AG20443 (cell line): ENCODE measurements around the gene SLC38A2.

Experiments
- DNase-seq: peaks from one replicate; pipeline ENCODE4 v3.0.0; 2012; ENCODE audit warnings: low spot score, mixed read lengths

Gene SLC38A2

DNA sequence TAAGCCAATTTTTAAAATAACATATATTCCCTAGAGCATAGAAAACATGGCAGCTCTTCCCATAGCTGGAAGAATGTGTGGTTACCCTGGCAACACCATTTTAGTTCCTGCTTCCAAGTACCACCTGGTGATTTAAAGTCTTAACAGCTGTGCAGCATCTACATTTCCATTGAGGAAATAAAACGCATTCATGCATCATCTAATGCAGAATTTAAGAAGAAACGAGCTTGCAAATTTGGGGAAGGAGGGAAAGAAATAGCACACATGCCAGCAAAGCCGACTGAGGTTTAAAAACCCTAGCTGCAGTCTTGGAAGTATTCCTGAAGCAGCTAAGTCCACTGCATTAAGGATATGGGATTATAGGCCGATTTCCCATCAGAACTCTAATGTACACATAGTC, 22.8 kb upstream of the SLC38A2 start:
- no peak for DNase-seq

DNA sequence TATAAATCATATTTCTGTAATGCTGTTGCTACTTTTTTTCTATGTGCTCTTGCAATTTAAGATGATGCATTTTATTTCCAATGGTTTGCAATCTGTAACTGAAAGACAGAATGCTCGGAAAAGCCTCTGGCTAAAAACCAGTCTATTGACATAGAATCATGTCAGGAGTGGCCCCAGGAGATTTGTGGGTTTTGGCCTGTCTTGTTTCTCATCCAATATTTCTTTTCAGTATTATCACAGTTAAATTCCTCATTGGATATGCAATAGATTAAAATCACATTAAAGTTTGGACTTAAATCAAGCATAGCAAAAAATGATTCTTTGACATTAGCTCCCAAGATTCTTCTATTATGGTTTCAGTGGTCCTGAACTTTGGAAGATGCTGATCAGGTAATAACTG, 19.1 kb upstream of the SLC38A2 start:
- DNase-seq, result no peak

DNA sequence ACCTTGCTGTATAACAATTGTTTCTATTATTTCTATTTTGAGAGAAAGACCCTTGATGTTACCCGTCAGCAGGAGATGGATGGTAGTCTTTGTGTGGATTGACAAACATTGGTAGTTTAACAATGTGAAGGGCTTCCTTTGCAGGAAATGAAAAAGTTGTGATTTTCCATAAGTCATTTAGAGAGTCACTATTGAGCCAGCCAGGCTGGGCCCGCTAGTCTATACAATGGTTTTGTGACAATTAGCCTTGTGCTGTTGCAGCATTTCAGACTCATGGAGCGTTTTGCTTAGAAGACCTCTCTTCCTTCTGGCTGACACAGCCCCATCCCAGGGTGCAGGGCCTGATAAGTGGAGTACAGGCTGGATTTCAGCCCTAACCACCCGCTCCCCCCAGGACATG, 18.3 kb upstream of the SLC38A2 start:
- no peak for DNase-seq

DNA sequence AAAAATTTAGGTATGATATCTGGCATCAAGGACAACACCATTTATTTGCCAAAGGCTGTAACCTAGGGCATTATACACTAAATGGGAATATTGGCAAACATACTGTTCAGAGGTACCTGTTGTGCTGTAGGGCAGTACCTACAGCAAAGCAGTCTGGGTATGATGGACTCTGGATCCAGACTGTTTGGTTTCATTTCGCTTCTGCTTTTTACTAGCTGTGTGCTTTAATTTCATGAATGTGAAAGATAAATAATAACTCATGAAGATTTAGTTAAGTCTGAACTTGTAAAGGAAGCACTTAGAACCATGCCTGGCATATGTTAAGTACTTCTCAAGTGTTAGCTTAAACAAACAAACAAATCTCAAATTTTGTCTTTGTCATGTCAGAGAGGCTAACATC, 17.7 kb upstream of the SLC38A2 start:
- no peak for DNase-seq

DNA sequence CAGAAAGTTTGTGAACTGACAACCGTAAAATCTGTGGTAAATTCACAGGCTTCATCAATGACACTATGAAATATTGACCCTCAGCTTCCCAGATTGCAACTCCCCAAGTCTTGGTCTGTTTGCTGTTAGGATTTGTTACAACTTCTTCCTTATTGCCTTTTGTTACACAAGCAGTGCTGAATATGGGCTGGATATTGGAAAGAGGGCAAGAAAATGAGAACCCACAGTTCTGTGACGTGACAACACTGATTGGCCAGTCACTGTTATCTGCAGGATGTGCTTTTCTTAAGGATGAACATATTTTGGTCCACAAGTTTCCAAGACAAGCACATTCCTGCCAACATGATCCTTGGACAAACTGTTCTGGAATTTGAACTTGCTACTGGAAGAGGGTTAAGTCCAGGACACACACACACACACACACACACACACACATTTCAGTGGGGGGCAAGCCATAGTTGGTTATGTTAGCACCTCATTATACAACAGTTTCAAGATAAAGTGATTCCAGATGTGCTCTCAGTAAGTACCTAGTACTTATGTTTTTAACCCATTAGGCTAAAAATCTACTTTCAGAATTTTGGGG, 16.6 kb upstream of the SLC38A2 start:
- DNase-seq, result peak; percentile 56

DNA sequence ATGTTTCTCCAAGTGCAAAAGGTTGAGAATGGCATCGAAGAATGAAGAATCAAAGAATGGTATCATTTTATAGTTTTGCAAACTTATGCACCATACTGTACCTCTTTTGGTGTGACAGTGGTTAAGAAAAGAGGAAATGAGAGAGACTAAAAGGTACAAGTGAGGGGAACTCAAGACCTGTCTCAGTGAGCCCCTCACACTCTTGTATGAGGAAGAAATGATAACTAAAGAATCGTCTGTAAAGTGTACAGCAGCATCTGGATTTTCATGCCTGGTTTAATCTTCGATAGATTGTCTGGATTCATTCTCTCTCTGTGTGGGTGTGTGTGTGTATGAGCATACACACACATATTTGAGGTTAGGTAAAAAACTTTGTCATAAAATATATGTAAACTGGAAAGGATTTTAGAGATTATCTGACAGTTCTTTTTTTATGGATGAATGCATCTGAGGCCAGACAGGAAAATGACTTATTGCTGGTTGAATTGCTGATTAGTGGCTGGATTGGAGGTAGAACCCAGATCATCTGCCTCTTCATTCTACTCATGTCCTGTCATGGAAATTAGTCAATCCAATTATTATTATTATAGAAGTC, 16.0 kb upstream of the SLC38A2 start:
- no peak for DNase-seq

DNA sequence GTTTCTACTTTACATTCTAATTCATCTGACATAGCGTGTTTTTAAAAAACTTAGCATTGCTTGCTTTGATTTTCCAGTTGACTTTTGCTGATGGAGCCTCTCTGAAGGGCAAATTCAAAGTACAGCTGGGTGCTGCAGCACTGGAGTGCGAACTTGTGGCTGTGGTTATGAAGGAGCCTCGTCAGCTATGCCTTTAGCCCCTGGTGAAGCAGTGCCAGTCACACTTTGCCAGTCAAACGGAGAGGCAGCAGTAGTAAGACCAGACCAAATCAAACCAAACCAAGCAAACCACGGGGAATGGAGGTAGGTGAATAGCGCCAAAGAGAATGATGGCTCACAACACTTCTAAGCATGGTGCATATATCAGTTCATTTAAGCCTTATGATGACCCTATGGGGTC, 15.1 kb upstream of the SLC38A2 start:
- no peak for DNase-seq

DNA sequence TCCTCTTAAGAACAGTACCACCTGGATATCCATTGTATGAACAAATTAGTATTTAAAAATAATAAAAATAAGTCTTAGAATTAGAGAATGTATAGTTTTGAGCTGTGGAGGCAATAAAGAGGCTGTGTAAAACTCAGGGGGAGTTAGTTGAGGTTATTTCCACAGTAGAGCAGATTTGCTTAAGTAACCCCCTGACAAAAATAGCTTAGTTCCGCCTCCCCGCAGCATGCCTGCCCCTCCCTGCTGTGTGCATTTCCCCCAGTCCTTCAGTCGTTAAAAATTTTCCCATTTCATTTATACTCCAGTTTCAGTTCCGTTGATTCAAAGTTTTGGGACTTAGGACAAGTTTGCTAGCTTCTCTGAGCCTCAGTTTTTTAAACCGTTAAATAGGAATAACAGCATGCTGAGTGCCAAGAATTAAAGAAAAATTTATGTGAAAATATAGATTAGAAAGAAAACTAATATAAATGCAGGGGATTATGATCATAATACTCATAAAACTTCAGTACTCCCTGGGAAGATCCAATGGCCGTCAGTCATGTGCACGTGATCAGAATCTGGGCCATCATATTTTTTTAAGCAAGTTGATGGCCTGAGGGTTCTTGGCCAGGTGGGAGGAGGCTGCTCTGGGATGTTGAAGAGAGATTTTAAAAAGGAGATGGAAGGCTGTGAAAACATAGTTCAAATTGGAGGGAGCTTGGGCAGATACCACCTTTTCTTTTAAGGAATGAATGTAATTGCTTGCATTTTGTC, 14.5 kb upstream of the SLC38A2 start:
- no peak for DNase-seq

DNA sequence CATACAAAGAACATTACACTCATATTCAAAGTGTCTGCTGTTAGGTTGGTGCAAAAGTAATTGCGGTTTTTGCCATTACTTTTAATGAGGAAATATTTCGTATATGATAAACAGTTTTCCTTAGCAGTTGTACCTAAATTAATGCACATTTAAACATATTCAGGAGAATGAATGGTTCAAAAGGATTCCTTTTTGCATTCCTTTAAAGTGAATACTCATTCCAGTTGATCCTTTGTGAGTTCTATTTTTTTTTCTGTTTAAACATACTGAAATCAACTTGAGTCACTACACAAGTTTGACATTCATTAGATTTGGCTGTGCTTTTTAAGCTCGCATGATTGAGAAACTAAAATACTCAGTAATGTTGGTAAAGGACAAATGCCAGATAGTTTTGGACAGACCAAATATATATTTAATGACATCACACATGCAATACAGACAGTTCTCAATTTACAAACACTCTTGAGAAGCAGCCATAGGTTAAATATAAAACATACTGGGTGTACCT, 13.8 kb upstream of the SLC38A2 start:
- peak; percentile 26 for DNase-seq

DNA sequence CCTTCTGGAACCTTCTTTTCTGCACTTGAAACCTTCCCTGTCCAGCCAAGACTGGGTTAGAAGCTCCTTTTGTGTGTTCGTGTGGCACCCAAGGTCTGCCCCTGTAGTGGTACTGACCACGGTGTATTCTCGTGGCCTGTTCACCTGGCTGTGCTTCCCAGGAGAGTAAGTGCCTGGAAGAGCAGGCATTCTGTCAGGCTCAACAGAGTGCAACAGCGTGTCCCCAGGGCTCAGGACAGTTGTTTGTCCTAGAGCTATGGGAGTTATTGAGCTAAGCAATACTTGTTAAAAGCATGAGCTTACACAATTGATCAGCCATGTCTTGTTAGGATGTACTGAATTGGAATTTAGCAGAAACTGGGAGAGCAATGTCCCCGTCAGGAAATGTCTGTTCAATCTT, 12.9 kb upstream of the SLC38A2 start:
- no peak for DNase-seq

DNA sequence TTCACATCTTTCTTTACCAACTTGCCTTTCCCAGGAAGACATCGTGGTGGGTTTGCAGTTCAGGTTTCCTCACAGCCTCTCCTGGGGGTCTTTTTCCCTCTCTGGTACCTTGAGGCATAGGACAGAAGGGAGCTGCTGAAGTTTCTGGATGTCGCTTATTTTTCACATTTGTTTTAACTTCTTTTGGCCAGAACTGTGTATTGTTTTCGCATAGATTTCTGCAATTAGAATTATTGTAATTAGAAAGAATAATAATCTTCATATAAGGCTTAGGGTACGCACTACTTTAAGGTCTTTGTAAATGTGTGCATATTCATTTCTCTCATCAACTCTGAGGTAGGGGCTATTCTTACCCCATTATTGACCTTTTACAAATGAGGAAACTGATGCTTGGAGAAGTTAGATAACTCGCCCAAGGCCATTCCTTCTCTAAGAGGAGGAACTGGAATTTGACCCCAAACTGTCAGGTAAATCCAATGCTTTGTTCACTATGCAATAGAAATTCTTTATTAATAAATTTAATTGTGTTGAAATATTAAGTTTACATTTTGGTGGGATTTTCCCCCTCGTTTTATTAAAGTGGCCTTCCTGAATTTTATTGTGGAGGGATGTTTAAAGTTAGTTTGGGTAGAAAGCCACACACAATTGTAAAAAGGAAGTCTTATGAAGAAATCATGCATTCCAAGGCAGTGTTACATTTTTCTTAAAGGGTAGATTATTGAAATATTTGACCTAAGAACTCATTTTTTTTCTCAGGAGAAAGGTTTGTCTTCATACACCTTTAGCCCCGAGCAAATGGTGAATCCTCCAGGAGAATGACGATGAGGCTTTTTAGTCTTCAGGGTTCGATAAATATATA, 12.1 kb upstream of the SLC38A2 start:
- no peak for DNase-seq

DNA sequence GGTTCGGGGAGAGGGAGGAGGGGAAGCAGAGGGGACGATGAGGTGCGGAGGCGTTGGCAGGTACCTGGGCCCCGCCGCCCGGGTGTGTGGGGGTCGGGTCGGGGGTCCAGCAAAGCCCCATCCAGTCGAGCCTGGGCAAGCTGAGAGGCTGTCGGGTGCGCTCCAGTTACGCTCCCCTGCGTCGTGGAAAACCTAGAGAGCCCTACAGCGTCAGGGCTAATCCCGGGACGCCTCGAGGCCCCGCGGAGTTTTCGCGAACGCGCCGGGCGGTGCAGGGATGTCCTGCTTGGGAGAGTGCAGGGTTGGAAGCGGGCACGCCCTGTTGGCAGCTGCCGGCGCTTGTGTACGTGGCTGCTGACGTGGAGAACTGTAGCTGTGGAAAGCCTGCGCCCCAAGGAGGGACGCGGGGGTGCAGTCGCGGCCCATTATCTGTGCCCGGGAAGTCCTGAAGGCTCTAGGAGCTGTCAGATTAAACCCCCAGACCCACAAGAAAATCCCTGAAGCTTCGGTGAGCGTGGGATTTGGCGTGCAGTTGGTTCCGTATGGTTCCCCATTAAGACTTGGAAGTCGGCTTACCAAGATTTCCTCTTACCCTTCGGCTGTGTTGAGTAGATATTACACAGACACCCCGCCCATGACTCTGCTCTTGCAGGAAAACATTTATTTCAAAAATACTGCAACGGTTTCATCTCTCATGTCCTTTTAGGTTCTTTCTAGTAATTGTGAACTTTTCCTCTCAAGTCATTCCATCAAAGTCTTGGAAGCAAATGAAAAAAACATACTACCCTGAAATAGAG, 11.3 kb upstream of the SLC38A2 start:
- DNase-seq, result peak; percentile 74

DNA sequence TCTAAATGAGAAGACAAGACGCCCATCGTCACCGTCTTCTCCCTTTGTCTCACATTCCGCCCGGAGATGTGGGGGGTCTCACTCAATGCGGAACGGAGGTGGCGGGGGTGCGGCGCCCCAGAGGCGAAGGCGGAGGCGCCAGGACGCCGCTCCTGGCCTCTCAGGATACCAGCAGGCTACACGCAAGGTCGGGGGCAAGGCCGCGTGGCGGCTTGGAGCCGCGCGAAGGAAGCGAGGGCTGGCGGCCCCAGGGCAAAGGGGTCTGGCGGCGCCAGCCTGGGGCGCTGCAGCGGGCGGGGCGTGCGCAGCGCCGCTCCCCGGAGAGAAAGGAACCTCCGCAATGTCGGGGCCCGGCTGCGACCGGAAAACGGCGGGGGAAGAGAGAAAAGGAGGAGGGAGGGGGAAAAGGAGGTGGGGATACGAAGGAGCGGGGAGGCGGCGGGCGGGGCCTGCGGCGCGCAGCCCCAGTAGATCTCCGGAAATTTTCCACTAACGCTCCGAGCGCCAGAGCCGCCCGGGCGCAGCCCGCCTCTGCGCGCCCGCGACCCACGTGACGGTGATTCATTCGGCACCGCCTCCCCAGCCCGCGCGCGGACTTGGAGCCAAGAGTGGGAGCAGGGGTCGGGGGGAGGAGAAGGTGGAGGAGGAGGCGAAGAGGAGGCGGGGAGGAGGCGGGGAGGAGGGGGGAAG, 10.5 kb upstream of the SLC38A2 start:
- peak; percentile 91 for DNase-seq

DNA sequence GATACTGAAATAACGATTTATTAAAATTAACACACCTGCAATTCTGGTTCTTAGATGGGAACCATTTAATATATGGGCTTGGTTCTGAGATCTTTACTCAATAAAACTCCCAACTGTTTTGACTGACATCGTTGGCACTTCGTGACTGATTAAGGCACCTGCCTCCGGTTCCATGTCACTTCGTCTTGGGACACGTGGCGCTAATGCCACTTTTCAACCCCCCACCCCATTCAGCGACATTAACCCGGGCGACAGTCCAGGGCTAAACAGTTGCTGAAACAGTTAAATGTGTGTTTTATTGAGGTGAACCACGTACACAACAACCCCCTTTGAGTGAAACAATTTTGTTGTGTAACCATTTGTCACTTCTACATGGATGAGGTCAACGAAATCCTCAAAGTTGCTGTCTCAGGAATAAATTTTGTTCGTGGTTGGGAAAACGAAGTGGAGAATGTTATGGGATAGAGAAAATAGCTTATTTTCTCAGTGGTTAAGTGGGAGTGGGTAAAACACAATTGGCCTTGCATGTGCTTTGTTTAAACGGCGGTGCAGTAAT, 9.9 kb upstream of the SLC38A2 start:
- no peak for DNase-seq

DNA sequence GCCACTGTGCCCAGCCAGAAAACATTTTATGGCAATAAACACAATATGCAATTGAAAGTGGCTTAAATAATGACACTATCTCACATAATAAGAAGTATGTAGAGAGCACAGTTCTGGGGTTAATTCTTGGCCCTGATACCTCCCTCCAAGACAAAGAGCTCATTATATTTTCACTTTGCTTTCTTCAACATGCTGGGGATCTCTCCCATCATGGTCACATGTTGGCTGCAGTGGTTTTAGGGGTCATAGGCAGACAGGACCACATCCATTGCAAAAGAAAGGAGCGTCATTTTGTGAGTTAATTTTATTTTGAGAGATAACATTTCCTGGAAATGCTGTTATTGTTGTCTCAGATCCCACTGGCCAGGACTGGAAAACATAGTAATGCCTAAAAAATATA, 8.3 kb upstream of the SLC38A2 start:
- DNase-seq, result no peak

DNA sequence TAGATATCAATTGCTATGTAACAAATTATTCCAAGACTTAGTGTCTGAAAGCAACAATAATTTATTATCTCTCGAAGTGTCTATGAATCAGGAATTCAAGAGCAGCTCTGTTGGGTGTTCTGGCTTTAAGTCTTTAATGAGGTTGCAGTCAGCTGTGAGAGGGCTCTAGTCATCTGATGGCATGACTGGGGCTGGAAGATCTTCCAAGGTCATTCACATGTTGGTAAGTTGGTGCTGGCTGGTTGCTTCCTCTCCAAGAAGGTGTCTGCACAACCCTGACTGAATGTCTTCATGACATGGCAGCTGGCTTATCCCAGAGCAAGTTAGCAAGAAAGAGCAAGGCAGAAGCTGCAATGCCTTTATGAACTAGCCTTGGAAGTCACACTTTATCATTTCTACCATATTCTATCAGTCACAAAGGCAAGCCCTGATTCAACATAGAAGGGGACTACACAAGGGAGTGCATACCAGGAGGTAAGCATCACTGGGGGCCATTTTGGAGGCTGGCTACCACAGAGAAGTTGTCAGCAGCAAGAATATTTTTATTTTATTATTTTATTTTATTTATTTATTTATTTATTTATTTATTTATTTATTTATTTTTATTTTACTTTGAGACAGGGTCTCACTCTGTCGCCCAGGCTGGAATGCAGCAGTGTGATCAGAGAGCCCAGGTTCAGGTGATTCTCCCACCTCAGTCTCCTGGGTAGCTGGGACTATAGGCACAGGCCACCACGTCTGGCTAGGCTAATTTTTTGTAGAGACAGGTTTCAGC, 7.6 kb upstream of the SLC38A2 start:
- DNase-seq, result no peak

DNA sequence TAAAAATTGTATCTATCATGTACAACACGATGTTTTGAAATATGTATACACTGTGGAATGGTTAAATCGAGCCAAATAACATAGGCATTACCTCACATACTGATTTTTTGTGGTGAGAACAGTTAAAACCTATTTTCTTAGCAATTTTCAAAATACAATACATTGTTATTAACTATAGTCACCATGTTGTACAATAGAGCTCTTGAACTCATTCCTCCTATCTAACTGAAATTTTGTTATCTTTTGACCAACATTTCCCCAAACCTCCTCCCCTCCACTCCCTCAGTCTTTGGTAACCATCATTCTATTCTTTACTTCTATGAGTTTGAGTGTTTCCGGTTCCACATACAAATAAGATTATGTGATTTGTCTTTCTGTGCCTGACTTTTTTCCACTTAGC, 6.8 kb upstream of the SLC38A2 start:
- no peak for DNase-seq

DNA sequence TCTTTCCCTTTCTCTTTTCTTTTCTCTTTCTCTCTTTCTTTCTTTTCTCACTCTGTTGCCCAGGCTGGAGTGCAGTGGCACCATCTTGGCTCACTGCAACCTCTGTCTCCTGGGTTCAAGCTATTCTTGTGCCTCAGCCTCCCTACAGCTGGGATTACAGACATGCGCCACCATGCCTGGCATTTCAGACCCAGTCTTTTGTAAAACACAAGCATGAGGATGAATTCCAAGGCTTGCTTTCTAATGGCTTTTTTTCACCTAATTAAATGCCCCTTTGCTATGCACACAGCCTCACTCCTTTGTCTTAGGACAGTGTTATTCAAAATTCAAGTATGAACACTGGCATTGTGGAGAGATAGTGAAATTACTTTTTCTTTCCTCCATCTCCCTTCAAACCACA, 6.0 kb upstream of the SLC38A2 start:
- DNase-seq, result no peak

DNA sequence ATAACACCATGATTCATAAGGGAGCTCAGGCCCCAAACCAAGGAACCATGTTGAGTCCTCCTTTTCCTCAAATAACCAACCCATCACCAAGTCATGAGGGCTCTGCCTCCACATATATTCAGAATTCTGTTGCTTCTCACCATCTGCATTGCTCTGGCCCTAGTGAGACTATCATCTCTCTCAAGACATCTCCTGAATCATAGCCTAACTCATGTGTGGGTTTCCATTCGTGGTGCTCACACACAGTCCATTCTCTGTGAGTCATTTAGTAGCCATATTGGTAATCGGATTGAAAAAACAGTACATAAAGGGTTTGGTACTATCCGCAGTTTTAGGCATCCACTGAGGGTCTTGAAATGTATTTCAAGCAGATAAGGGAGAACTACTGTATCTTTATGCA, 5.1 kb upstream of the SLC38A2 start:
- DNase-seq, result no peak

DNA sequence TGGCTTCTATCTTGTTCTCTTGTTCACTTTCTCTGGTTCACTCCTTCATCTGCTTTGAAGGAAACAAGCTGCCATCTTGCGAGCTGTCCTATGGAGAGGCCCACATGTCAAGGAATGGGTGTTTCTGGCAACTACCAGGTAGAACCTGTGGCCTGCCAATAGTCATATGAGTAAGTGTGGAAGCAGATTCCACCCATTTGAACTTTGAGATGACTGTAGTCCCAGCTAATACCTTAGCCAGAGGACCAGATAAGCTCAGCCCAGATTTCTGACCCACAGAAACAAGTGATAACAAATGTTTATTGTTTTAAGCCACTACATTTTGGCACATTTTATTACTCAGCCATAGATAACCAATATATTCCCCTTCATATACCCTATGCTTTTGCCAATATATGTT, 4.0 kb upstream of the SLC38A2 start:
- no peak for DNase-seq
